ENCODE data around the gene STMN1. TPM values are rescaled to one million over a fixed set of nuclear protein-coding genes. Genes with fewer than 3 reads are reported as not detected.

Gene STMN1
- total and polyA plus RNA-seq, 10 donors = 40.3 to 174 (median 48.3) TPM

DNA sequence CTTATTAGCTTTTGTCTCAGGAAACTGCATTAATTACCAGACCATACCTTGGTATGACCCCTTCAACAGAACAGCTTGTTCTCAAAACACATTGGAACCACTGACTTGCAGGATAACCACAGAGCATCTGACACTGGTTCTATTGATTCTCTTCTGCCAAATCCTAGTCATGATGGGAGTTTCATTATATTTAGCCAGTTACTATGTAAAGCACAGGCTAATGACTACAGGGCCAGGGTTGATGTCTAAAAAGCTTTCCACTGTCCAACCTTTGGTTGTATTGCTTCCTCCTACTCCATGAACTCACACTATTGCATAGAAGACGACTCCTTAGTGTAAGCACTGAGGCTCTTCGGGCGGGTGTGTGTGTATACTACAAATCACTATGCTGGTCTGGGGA is 3.8 kb downstream of the STMN1 start:
- Histone ChIP-seq H3K9me3 (no peaks in the 10 kb centered on the region), H3K27me3 (replicated peaks in 1 of 7) (peaks cover 0 to 5% (median 0%) of the 10 kb centered on the region in 7 donors), H3K4me3 (no peak overlapping the region), H3K4me1 (peaks cover 10 to 43% (median 24%) of the 10 kb centered on the region in 6 donors), H3K27ac (no peak overlapping the region), H3K36me3 (peaks cover 0 to 62% (median 14%) of the 10 kb centered on the region in 6 donors)
- TF ChIP-seq CTCF (IDR thresholded peaks at IDR 0.05 in 8 of 11, conservative IDR thresholded peaks at IDR 0.05 in 3 of 11) (no peak), POLR2A (IDR thresholded peaks at IDR 0.05) (no peak), POLR2AphosphoS5 (IDR thresholded peaks at IDR 0.05) (no peak)
- 83 to 93% (median 91%) methylated on average over 3 of the region's 3 CpGs for WGBS, 5 donors
- DNase-seq = no peak
- intact Hi-C loops (cut with DNase I; ENCODE audit: low total_unique reads) = no loop called here

- TF ChIP-seq CTCF (IDR thresholded peaks at IDR 0.05 in 8 of 11, conservative IDR thresholded peaks at IDR 0.05 in 3 of 11) (no peak), POLR2AphosphoS5 (IDR thresholded peaks at IDR 0.05) (no peak), POLR2A (IDR thresholded peaks at IDR 0.05) (no peak)
- intact Hi-C loops (cut with DNase I; ENCODE audit: low total_unique reads) = no loop called here
- Histone ChIP-seq H3K36me3 (peaks cover 0 to 64% (median 14%) of the 10 kb centered on the region in 6 donors), H3K27ac (no peak overlapping the region), H3K4me1 (peaks cover 15 to 38% (median 22%) of the 10 kb centered on the region in 6 donors), H3K27me3 (replicated peaks in 1 of 7) (no peaks in the 10 kb centered on the region), H3K4me3 (no peak overlapping the region), H3K9me3 (no peaks in the 10 kb centered on the region)
- no peak for DNase-seq
- WGBS, 5 donors = 91 to 94% (median 92%) methylated on average over 5 of the region's 5 CpGs
Observed at GRCh38 chr1:25900219-25900618, 6.0 kb downstream of the STMN1 start.

GRCh38 chr1:25899792-25900191 is 6.4 kb downstream of the STMN1 start:
- DNase-seq = no peak
- WGBS, 5 donors = 93 to 95% (median 93%) methylated on average over 6 of the region's 6 CpGs
- Histone ChIP-seq H3K36me3 (peaks cover 0 to 64% (median 14%) of the 10 kb centered on the region in 6 donors), H3K27ac (no peak overlapping the region), H3K9me3 (no peaks in the 10 kb centered on the region), H3K27me3 (replicated peaks in 1 of 7) (no peaks in the 10 kb centered on the region), H3K4me3 (no peak overlapping the region), H3K4me1 (peaks cover 16 to 38% (median 21%) of the 10 kb centered on the region in 6 donors)
- TF ChIP-seq POLR2AphosphoS5 (IDR thresholded peaks at IDR 0.05) (no peak), CTCF (IDR thresholded peaks at IDR 0.05 in 8 of 11, conservative IDR thresholded peaks at IDR 0.05 in 3 of 11) (no peak), POLR2A (IDR thresholded peaks at IDR 0.05) (no peak)
- intact Hi-C loops (cut with DNase I; ENCODE audit: low total_unique reads) = no loop called here

- H3K9me3 ChIP-seq = no peaks in the 10 kb centered on the region
- no peak overlapping the region for H3K27ac ChIP-seq
- intact Hi-C loops (cut with DNase I; ENCODE audit: low total_unique reads) = no loop called here
- no peak for DNase-seq
- H3K36me3 ChIP-seq = peaks cover 0 to 62% (median 14%) of the 10 kb centered on the region in 6 donors
- H3K4me1 ChIP-seq = peaks cover 9 to 27% (median 13%) of the 10 kb centered on the region in 6 donors
- no peaks in the 10 kb centered on the region for H3K27me3 ChIP-seq (replicated peaks in 1 of 7)
- WGBS, 5 donors = 88 to 96% (median 92%) methylated on average over 11 of the region's 11 CpGs
- no peak overlapping the region for H3K4me3 ChIP-seq
- TF ChIP-seq CTCF (IDR thresholded peaks at IDR 0.05 in 8 of 11, conservative IDR thresholded peaks at IDR 0.05 in 3 of 11) = no peak
- TF ChIP-seq POLR2A (IDR thresholded peaks at IDR 0.05) = no peak
Observed at GRCh38 chr1:25898223-25899015, 7.8 kb downstream of the STMN1 start.
